K562 (cell line): Measurements from ENCODE around the gene TCP10L. TPM values are rescaled to one million over a fixed set of nuclear protein-coding genes. Genes with fewer than 3 reads are reported as not detected.

ENCODE experiments used
- ATAC-seq: fragments of 200-7000 bp; cut with Tn5 transposase; 3 replicates; pipeline ENCODE4 v1.9.1; 2020; ENCODE audit warnings: moderate library complexity
- BruUV-seq: library from RNA; stranded (reverse); fragments of 400-500 nt; replicated peaks from 2 replicates; lab custom pipeline; 2021; lab: Mats Ljungman, UMichigan
- CTCF ChIA-PET: fragments of 300-600 bp; formaldehyde crosslinking; extraction: SDS; loops from one replicate; lab custom pipeline; 2021; ENCODE audit warnings: low intra/inter-chr PET ratio; lab: Yijun Ruan, JAX
- POLR2A ChIA-PET: fragments of 300-600, 350-650 bp; sonication (Branson Sonifier 250); formaldehyde crosslinking; extraction: SDS; loops from one replicate; lab custom pipeline; 2021; ENCODE audit warnings: antibody characterized with exemption, inconsistent platforms; lab: Yijun Ruan, JAX
- DNase-seq, 4 experiments: peaks; one replicate each; pipeline versions ENCODE4 v3.0.0 to v3.0.0-alpha.2; 2011 to 2018; ENCODE audit warnings: low spot score in 3 of 4, mixed read lengths in 3 of 4; ENCODE audit errors: extremely low read depth in 1 of 4
- FAIRE-seq: peaks from 2 replicates; lab custom pipeline; 2011; peaks lifted over from hg19 to GRCh38; lab: Jason Lieb, UNC
- H2AFZ ChIP-seq: 2 replicates; pipeline ENCODE4 v1.6.0; 2011; ENCODE audit warnings: low read depth, low read length, control low read depth, inconsistent platforms
- H3K27ac ChIP-seq: fragments of 200-600 bp; 3 replicates; pipeline ENCODE4 v1.8.0; 2011; ENCODE audit warnings: low read depth, mild to moderate bottlenecking, control low read depth, inconsistent platforms, low read length, moderate library complexity, mixed read lengths; ENCODE audit errors: extremely low read depth
- H3K27me3 ChIP-seq, 2 experiments: fragments of 300-600 bp in 1 of 2; 2 replicates in 1 of 2; 3 replicates in 1 of 2; pipeline versions ENCODE4 v1.6.0 to v1.8.0; 2011; ENCODE audit warnings: inconsistent platforms in 2 of 2, low read length in 2 of 2, mild to moderate bottlenecking in 1 of 2, mixed read lengths in 1 of 2, moderate library complexity in 1 of 2; ENCODE audit not compliant: control insufficient read depth in 2 of 2, insufficient read depth in 2 of 2
- H3K36me3 ChIP-seq: fragments of 300-600 bp; 3 replicates; pipeline ENCODE4 v1.8.0; 2011; ENCODE audit warnings: mild to moderate bottlenecking, low read length, inconsistent platforms; ENCODE audit not compliant: control insufficient read depth, insufficient read depth
- H3K4me1 ChIP-seq, 2 experiments: fragments of 200-600 bp in 1 of 2; replicated peaks in 1 of 2; 2 replicates in 1 of 2; 3 replicates in 1 of 2; pipeline versions ENCODE4 v1.5.1 to v1.8.0; 2011; ENCODE audit warnings: inconsistent platforms in 2 of 2, low read length in 2 of 2, mild to moderate bottlenecking in 1 of 2, mixed read lengths in 1 of 2, moderate library complexity in 1 of 2; ENCODE audit not compliant: control insufficient read depth in 2 of 2, insufficient read depth in 2 of 2
- H3K4me2 ChIP-seq: 2 replicates; pipeline ENCODE4 v1.6.1; 2011; ENCODE audit warnings: low read length, control low read depth, inconsistent platforms, mixed read lengths; ENCODE audit not compliant: insufficient read depth
- H3K4me3 ChIP-seq: fragments of 200-600 bp; sonication (generic), shearing (Covaris generic); 2 replicates; pipeline ENCODE4 v1.5.1; 2016; ENCODE audit warnings: control low read depth, inconsistent platforms
- H3K79me2 ChIP-seq: fragments of 200-600 bp; 3 replicates; pipeline ENCODE4 v1.8.0; 2011; ENCODE audit warnings: low read length, inconsistent platforms; ENCODE audit not compliant: control insufficient read depth, insufficient read depth
- H3K9ac ChIP-seq, 2 experiments: 2 replicates each; pipeline versions ENCODE4 v1.6.0 to v1.6.1; 2011; ENCODE audit warnings: low read depth in 2 of 2, low read length in 2 of 2, control low read depth in 1 of 2, inconsistent platforms in 1 of 2, mild to moderate bottlenecking in 1 of 2, mixed read lengths in 1 of 2; ENCODE audit not compliant: insufficient read depth in 1 of 2
- H3K9me1 ChIP-seq: one replicate; pipeline ENCODE4 v1.6.0; 2011; ENCODE audit warnings: inconsistent platforms, mild to moderate bottlenecking, low read length, moderate library complexity; ENCODE audit not compliant: control insufficient read depth, insufficient read depth
- H3K9me3 ChIP-seq: replicated peaks from 2 replicates; pipeline ENCODE4 v1.5.1; 2011; ENCODE audit warnings: low read depth, low read length, inconsistent platforms; ENCODE audit not compliant: control insufficient read depth, insufficient read depth
- H4K20me1 ChIP-seq: replicated peaks from 2 replicates; pipeline ENCODE4 v1.6.1; 2011; ENCODE audit warnings: low read length, inconsistent platforms, mixed read lengths; ENCODE audit not compliant: control insufficient read depth, insufficient read depth
- BCL6 ChIP-seq: fragments of 250-450 bp; sonication (Bioruptor Pico); IDR thresholded peaks from 2 replicates; pipeline ENCODE4 v1.4.0; 2020
- BMI1 ChIP-seq: fragments of 150-350 bp; IDR thresholded peaks from 2 replicates; pipeline ENCODE4 v1.6.1; 2014; ENCODE audit warnings: low read length
- DMBX1 ChIP-seq: fragments of 250-450 bp; sonication (Bioruptor Pico); IDR thresholded peaks from 2 replicates; pipeline ENCODE4 v1.8.0; 2022; ENCODE audit warnings: inconsistent platforms, mild to moderate bottlenecking, moderate library complexity, borderline replicate concordance
- HMBOX1 ChIP-seq: sonication (generic); IDR thresholded peaks from 2 replicates; pipeline ENCODE4 v1.6.1; 2016
- IRF9 ChIP-seq: fragments of 450-650 bp; IDR thresholded peaks from 2 replicates; pipeline ENCODE4 v1.6.1; 2016; ENCODE audit warnings: missing biosample characterization, missing genetic modification characterization
- NFIC ChIP-seq: fragments of 450-650 bp; IDR thresholded peaks from 2 replicates; pipeline ENCODE4 v1.6.1; 2017; ENCODE audit warnings: mild to moderate bottlenecking, inconsistent platforms
- NR2C1 ChIP-seq, 2 experiments: fragments of 450-650 bp; IDR thresholded peaks; 2 replicates each; pipeline ENCODE4 v1.6.1; 2017; ENCODE audit warnings: mild to moderate bottlenecking in 2 of 2, antibody characterized with exemption in 1 of 2, inconsistent platforms in 1 of 2, missing compliant biosample characterization in 1 of 2, missing genetic modification characterization in 1 of 2
- NR4A1 ChIP-seq, 2 experiments: fragments of 250-450 bp in 1 of 2; fragments of 450-650 bp in 1 of 2; sonication (Bioruptor Pico) in 1 of 2; IDR thresholded peaks; 2 replicates each; pipeline versions ENCODE4 v1.4.0 to v1.6.1; 2016 to 2020; ENCODE audit warnings: mild to moderate bottlenecking in 2 of 2, missing compliant biosample characterization in 1 of 2, missing genetic modification characterization in 1 of 2, moderate library complexity in 1 of 2
- RFX1 ChIP-seq: fragments of 450-650 bp; IDR thresholded peaks from 2 replicates; pipeline ENCODE4 v1.6.1; 2016; ENCODE audit warnings: mild to moderate bottlenecking, moderate library complexity
- SRF ChIP-seq, 2 experiments: fragments of 250-450, 450-650 bp in 1 of 2; sonication (Bioruptor Pico) in 1 of 2; sonication (generic) in 1 of 2; formaldehyde crosslinking; IDR thresholded peaks; 2 replicates each; pipeline versions ENCODE4 v1.5.0 to v1.5.1; 2020 to 2022; ENCODE audit warnings: mild to moderate bottlenecking in 1 of 2, missing genetic modification reagents in 1 of 2
- YY1 ChIP-seq, 3 experiments: IDR thresholded peaks; 2 replicates each; pipeline ENCODE4 v1.6.1; 2011; ENCODE audit warnings: low read length in 2 of 3, mild to moderate bottlenecking in 2 of 3, moderate library complexity in 2 of 3, borderline replicate concordance in 1 of 3, control low read depth in 1 of 3, low read depth in 1 of 3; ENCODE audit not compliant: insufficient read depth in 3 of 3, insufficient replicate concordance in 2 of 3, control insufficient read depth in 1 of 3, insufficient read length in 1 of 3; ENCODE audit errors: extremely low read depth in 1 of 3
- ZNF644 ChIP-seq: fragments of 200-800 bp; sonication (Bioruptor generic); IDR thresholded peaks from 2 replicates; pipeline ENCODE4 v1.6.1; 2016; ENCODE audit warnings: low read depth, missing genetic modification characterization, missing compliant biosample characterization
- WGBS: fragments of 100-300 bp; shearing (Covaris generic); methylation state at CpG from one replicate; pipeline ENCODE4 v1.1.6; 2016; ENCODE audit warnings: low coverage, mixed read lengths; ENCODE audit not compliant: insufficient coverage; ENCODE audit errors: missing lambda C conversion rate; 5-methylcytosine and 5-hydroxymethylcytosine counted together
- in situ Hi-C: fragments of 300-500 bp; cut with MboI; formaldehyde crosslinking; loops from 4 replicates; pipeline ENCODE4 v1.15.0; 2018; ENCODE audit warnings: inconsistent platforms, mixed read lengths
- intact Hi-C: fragments of 100-400 bp; cut with micrococcal nuclease; formaldehyde crosslinking; loops from 2 replicates; pipeline ENCODE4 v1.14.2; 2022
- polyA plus RNA-seq, 8 experiments: library from polyadenylated mRNA; depleted of rRNA in 4 of 8; stranded (reverse) in 5 of 8; unstranded in 3 of 8; fragments of >200 nt; fragmentation: Nextera tagmentation in 2 of 8; fragmentation: Illumina TruSeq in 1 of 8; extraction: Ambion mirVana in 2 of 8; extraction: Trizol in 1 of 8; gene quantifications; 2 replicates each; pipeline versions ENCODE4 v1.2.1 to v1.2.3, GENCODE V29; 2011 to 2014; ENCODE audit warnings: inconsistent platforms in 1 of 8, missing spikeins in 1 of 8
- total RNA-seq, 7 experiments: library from RNA; depleted of rRNA in 6 of 7; stranded (reverse); fragments of >200 nt in 6 of 7; fragmentation: Illumina TruSeq in 2 of 7; extraction: Trizol in 2 of 7; gene quantifications; 2 replicates each; pipeline versions ENCODE4 v1.2.1 to v1.2.3, GENCODE V29; 2011 to 2021; ENCODE audit warnings: low replicate concordance in 1 of 7
- TF ChIP-seq, protein P1 (sequence below): fragments of 450-650 bp; IDR thresholded peaks from 2 replicates; pipeline ENCODE4 v1.6.1; 2017; ENCODE audit warnings: antibody characterized with exemption, mild to moderate bottlenecking

The TCP10L gene
- total and polyA plus RNA-seq, 9 of the 15 experiments (the other 6 are each of a cell fraction or from before 2014, with no cell fraction given) = 0.34 to 0.91 (median 0.56) TPM; not detected in 2

DNA sequence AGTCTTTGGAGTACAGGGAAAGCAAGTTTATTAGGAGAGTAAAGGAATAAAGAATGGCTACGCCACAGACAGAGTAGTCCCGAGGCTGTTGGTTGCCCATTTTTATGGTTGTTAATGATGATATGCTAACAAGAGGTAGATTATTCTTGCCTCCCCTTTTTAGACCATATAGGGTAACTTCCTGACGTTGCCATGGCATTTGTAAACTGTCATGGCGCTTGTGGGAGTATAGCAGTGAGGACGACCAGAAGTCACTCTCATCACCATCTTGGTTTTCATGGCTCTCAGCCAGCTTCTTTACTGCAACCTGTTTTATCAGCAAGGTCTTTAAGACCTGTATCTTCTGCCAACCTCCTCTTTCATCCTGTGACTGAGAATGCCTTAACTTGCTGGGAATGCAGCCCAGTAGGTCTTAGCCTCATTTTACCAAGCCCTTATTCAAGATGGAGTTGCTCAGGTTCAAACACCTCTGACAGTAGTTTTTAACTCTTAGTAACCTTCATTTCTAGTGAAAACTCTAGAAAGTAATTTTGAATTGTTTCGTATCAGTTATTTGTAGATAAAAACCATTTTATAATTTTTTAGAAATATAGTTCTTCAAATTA, 26.2 kb downstream of the TCP10L start:
- Histone ChIP-seq H3K9me3 (no peaks in the 10 kb centered on the region), H4K20me1 (no peaks in the 10 kb centered on the region), H3K79me2 (no peaks in the 10 kb centered on the region), H3K27me3 (no peaks in the 10 kb centered on the region), H3K4me2 (no peak overlapping the region; the same call in 1 of the 2 replicates), H3K4me3 (no peak overlapping the region), H3K9ac (no peak overlapping the region), H3K4me1 (peaks cover 3 to 11% of the 10 kb centered on the region in 2 experiments; a peak in 4 of 5 replicates), H3K36me3 (no peaks in the 10 kb centered on the region), H3K27ac (no peak overlapping the region), H2AFZ (peak overlapping the region; percentile 36; the same call in 1 of the 2 replicates), H3K9me1 (no peaks in the 10 kb centered on the region)
- ChIA-PET POLR2A (no interaction called here), CTCF (no interaction called here)
- FAIRE-seq (no peak), ATAC-seq (no peak), DNase-seq (peak in 1 of 4 experiments; percentile 52)
- 44% methylated on average over 6 of the region's 6 CpGs for WGBS
- no TSS peak for BruUV-seq
- intact Hi-C loops (no loop called here), in situ Hi-C loops (no loop called here)
- TF ChIP-seq IRF9 (peak; percentile 17; the same call in 1 of the 2 replicates), ZNF644 (tag) (peak; percentile 60; the same call in 1 of the 2 replicates), NR4A1 (CRISPR knock-in tag; IDR thresholded peaks at IDR 0.05) (no peak), NR4A1 (tag; IDR thresholded peaks at IDR 0.05) (0 out of 2 replicates have a peak, but pooled peaks have one; percentile 37), BMI1 (0 out of 2 replicates have a peak, but pooled peaks have one; percentile 53), SRF (CRISPR knock-in tag; IDR thresholded peaks at IDR 0.05) (peak in 1 of 2 experiments; percentile 84; a peak in 2 of 4 replicates), BCL6 (CRISPR knock-in tag) (no peak), HMBOX1 (no peak), DMBX1 (CRISPR knock-in tag) (0 out of 2 replicates have a peak, but pooled peaks have one; percentile 44), YY1 (IDR thresholded peaks at IDR 0.05; ENCODE audit: borderline replicate concordance in 1 of 3, control insufficient read depth in 1 of 3, extremely low read depth in 1 of 3, insufficient read depth in 3 of 3, insufficient read length in 1 of 3, insufficient replicate concordance in 2 of 3, low read depth in 1 of 3, low read length in 2 of 3) (peak in 1 of 3 experiments; percentile 85), NR2C1 (IDR thresholded peaks at IDR 0.05) (no peak), NR2C1 (tag; IDR thresholded peaks at IDR 0.05) (0 out of 2 replicates have a peak, but pooled peaks have one; percentile 8), NFIC (peak; percentile 73), RFX1 (peak; percentile 86)
- TF ChIP-seq, protein P1, sequence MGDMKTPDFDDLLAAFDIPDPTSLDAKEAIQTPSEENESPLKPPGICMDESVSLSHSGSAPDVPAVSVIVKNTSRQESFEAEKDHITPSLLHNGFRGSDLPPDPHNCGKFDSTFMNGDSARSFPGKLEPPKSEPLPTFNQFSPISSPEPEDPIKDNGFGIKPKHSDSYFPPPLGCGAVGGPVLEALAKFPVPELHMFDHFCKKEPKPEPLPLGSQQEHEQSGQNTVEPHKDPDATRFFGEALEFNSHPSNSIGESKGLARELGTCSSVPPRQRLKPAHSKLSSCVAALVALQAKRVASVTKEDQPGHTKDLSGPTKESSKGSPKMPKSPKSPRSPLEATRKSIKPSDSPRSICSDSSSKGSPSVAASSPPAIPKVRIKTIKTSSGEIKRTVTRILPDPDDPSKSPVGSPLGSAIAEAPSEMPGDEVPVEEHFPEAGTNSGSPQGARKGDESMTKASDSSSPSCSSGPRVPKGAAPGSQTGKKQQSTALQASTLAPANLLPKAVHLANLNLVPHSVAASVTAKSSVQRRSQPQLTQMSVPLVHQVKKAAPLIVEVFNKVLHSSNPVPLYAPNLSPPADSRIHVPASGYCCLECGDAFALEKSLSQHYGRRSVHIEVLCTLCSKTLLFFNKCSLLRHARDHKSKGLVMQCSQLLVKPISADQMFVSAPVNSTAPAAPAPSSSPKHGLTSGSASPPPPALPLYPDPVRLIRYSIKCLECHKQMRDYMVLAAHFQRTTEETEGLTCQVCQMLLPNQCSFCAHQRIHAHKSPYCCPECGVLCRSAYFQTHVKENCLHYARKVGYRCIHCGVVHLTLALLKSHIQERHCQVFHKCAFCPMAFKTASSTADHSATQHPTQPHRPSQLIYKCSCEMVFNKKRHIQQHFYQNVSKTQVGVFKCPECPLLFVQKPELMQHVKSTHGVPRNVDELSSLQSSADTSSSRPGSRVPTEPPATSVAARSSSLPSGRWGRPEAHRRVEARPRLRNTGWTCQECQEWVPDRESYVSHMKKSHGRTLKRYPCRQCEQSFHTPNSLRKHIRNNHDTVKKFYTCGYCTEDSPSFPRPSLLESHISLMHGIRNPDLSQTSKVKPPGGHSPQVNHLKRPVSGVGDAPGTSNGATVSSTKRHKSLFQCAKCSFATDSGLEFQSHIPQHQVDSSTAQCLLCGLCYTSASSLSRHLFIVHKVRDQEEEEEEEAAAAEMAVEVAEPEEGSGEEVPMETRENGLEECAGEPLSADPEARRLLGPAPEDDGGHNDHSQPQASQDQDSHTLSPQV = peak; percentile 71
